ENCODE measurements around the gene S100A5.

Gene S100A5

GRCh38 chr1:153550398-153550758, 9.6 kb upstream of the S100A5 start:
- TF ChIP-seq, protein P1, sequence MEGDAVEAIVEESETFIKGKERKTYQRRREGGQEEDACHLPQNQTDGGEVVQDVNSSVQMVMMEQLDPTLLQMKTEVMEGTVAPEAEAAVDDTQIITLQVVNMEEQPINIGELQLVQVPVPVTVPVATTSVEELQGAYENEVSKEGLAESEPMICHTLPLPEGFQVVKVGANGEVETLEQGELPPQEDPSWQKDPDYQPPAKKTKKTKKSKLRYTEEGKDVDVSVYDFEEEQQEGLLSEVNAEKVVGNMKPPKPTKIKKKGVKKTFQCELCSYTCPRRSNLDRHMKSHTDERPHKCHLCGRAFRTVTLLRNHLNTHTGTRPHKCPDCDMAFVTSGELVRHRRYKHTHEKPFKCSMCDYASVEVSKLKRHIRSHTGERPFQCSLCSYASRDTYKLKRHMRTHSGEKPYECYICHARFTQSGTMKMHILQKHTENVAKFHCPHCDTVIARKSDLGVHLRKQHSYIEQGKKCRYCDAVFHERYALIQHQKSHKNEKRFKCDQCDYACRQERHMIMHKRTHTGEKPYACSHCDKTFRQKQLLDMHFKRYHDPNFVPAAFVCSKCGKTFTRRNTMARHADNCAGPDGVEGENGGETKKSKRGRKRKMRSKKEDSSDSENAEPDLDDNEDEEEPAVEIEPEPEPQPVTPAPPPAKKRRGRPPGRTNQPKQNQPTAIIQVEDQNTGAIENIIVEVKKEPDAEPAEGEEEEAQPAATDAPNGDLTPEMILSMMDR (IDR thresholded peaks at IDR 0.05; ENCODE audit: control insufficient read depth, extremely low read depth, insufficient read depth), result no peak
- H3K4me3 ChIP-seq (ENCODE audit: low read depth, low read length), result no peak overlapping the region
- DNase-seq (ENCODE audit: low read depth), result no peak

- DNase-seq (ENCODE audit: low read depth), result no peak
- TF ChIP-seq, protein P1 (IDR thresholded peaks at IDR 0.05; ENCODE audit: control insufficient read depth, extremely low read depth, insufficient read depth), result no peak
- H3K4me3 ChIP-seq (ENCODE audit: low read depth, low read length), result no peak overlapping the region
These were observed 9.1 kb upstream of the S100A5 start for GRCh38 chr1:153549741-153550397.

- no peak for DNase-seq (ENCODE audit: low read depth)
- no peak within 1 kb of the TSS for H3K4me3 ChIP-seq (ENCODE audit: low read depth, low read length)
- TF ChIP-seq, protein P1 (IDR thresholded peaks at IDR 0.05; ENCODE audit: control insufficient read depth, extremely low read depth, insufficient read depth), result no peak
These were observed 8.3 kb upstream of the S100A5 start, which contains the start of gene S100A3 for GRCh38 chr1:153548722-153549688. S100A3 (minus strand) TSS chr1:153549258; CDS start chr1:153548485, 773 bp downstream.

DNA sequence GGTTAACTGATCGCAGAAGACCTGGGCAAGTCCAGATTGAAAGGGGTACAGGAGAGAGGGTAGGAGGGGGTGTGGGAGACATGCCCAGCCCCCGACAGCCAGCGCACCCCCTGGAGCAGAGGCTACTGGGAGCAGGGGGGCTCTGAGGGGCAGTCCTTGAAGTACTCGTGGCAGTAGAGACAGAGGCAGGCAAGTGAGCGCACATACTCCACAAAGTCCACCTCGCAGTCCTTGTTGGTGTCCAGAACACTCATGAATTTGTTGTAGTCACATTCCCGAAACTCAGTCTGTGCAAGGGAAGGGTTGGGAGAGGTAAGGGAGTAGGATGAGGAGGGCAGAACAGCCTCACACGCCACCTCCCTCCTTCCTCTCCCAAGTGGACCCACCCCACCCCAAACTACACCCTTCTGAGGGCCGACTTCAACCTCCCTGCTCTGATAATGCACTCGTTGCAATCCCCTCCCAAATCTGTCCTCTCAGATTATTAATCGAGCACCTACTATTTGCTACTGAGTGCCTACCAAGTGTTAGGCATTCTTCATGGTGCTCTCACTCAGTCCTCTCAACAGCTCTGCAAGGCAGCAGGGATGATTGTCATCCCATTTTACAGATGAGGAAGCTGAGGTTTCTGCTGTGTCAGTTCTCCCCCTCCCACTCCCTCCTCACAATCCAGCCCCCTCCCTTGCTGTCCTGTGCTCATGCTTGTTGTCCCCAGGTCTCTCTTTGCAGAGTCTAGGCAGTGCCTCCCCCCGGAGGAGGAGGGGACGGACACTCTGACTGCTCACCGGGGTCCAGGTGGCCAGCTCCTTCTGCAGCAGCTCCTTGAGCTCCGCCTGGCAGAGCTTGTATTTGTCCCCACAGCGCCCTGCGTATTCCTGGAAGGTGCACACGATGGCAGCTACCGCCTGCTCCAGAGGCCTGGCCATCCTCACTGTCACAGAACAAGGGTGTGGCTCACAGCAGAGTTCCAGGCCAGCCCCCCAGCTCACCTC, 7.1 kb upstream of the S100A5 start:
- DNase-seq (ENCODE audit: low read depth), result no peak
- H3K4me3 ChIP-seq (ENCODE audit: low read depth, low read length), result no peak overlapping the region

GRCh38 chr1:153546796-153547559, 6.2 kb upstream of the S100A5 start:
- no peak for DNase-seq (ENCODE audit: low read depth)
- no peak overlapping the region for H3K4me3 ChIP-seq (ENCODE audit: low read depth, low read length)
- TF ChIP-seq, protein P1 (IDR thresholded peaks at IDR 0.05; ENCODE audit: control insufficient read depth, extremely low read depth, insufficient read depth), result no peak

More for the DNA sequence above, 7.1 kb upstream of the S100A5 start:
- TF ChIP-seq, protein P1 (IDR thresholded peaks at IDR 0.05; ENCODE audit: control insufficient read depth, extremely low read depth, insufficient read depth), result no peak
